Vagina (tissue), 2 donors: ENCODE data around the gene TEAD1. TPM values are rescaled to one million over a fixed set of nuclear protein-coding genes. Genes with fewer than 3 reads are reported as not detected.

Experiments
- DNase-seq, 2 donors: peaks; one replicate each; pipeline ENCODE4 v3.0.0-alpha.2; 2017; ENCODE audit errors: extremely low spot score in 2 of 2
- H3K27ac ChIP-seq: fragments of 200-600 bp; sonication (generic); one replicate; pipeline ENCODE4 v1.5.1; 2019
- H3K27me3 ChIP-seq: fragments of 200-600 bp; sonication (generic); one replicate; pipeline ENCODE4 v1.5.1; 2019
- H3K36me3 ChIP-seq, 2 donors: fragments of 200-600 bp; sonication (generic); one replicate each; pipeline ENCODE4 v1.5.1; 2017 to 2019
- H3K4me1 ChIP-seq: fragments of 200-600 bp; sonication (generic); one replicate; pipeline ENCODE4 v1.5.1; 2019
- H3K4me3 ChIP-seq, 2 donors: fragments of 200-600 bp; sonication (generic); 1 replicate in 1 of 2; 2 replicates in 1 of 2; pipeline ENCODE4 v1.5.1; 2016 to 2019
- H3K9me3 ChIP-seq: fragments of 200-600 bp; sonication (generic); one replicate; pipeline ENCODE4 v1.5.1; 2019
- POLR2A ChIP-seq, 2 donors: fragments of 450-650 bp; IDR thresholded peaks; one replicate each; pipeline ENCODE4 v1.6.1; 2017; ENCODE audit warnings: antibody characterized with exemption in 2 of 2, mild to moderate bottlenecking in 2 of 2, moderate library complexity in 2 of 2
- POLR2AphosphoS5 ChIP-seq, 2 donors: sonication (generic); formaldehyde crosslinking; IDR thresholded peaks; one replicate each; pipeline ENCODE4 v1.9.0; 2017; ENCODE audit warnings: antibody characterized with exemption in 2 of 2, mild to moderate bottlenecking in 2 of 2, low read depth in 1 of 2; ENCODE audit not compliant: insufficient read depth in 1 of 2
- intact Hi-C: fragments of 100-400 bp; cut with DNase I; formaldehyde crosslinking; loops from one replicate; pipeline ENCODE4 v1.15.1; 2023
- total RNA-seq: library from RNA; depleted of rRNA; stranded (reverse); fragments of >200 nt; gene quantifications from one replicate; pipeline ENCODE4 v1.2.3, GENCODE V29; 2016
- TF ChIP-seq, protein P1 (sequence below), 3 experiments: fragments of 450-650 bp in 2 of 3; fragments of 200-600 bp in 1 of 3; sonication (generic) in 1 of 3; IDR thresholded peaks; one replicate each; pipeline ENCODE4 v1.5.1; 2017 to 2019; ENCODE audit warnings: antibody characterized with exemption in 3 of 3, mild to moderate bottlenecking in 2 of 3, moderate library complexity in 2 of 3

The TEAD1 gene
- total RNA-seq, 1 donor from 2014 or later: 50.3 TPM

GRCh38 chr11:12731841-12732336, 57.7 kb downstream of the TEAD1 start:
- H3K4me3 ChIP-seq: no peak overlapping the region
- intact Hi-C loops: no loop called here
- no peaks in the 10 kb centered on the region for H3K9me3 ChIP-seq
- H3K36me3 ChIP-seq: no peaks in the 10 kb centered on the region
- no peak for DNase-seq
- no peaks in the 10 kb centered on the region for H3K27me3 ChIP-seq
- no peak for TF ChIP-seq POLR2AphosphoS5 (IDR thresholded peaks at IDR 0.05; ENCODE audit: insufficient read depth in 1 of 2, low read depth in 1 of 2)
- TF ChIP-seq, protein P1, sequence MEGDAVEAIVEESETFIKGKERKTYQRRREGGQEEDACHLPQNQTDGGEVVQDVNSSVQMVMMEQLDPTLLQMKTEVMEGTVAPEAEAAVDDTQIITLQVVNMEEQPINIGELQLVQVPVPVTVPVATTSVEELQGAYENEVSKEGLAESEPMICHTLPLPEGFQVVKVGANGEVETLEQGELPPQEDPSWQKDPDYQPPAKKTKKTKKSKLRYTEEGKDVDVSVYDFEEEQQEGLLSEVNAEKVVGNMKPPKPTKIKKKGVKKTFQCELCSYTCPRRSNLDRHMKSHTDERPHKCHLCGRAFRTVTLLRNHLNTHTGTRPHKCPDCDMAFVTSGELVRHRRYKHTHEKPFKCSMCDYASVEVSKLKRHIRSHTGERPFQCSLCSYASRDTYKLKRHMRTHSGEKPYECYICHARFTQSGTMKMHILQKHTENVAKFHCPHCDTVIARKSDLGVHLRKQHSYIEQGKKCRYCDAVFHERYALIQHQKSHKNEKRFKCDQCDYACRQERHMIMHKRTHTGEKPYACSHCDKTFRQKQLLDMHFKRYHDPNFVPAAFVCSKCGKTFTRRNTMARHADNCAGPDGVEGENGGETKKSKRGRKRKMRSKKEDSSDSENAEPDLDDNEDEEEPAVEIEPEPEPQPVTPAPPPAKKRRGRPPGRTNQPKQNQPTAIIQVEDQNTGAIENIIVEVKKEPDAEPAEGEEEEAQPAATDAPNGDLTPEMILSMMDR (IDR thresholded peaks at IDR 0.05): no peak
- no peak overlapping the region for H3K27ac ChIP-seq
- H3K4me1 ChIP-seq: peaks cover 19% of the 10 kb centered on the region

DNA sequence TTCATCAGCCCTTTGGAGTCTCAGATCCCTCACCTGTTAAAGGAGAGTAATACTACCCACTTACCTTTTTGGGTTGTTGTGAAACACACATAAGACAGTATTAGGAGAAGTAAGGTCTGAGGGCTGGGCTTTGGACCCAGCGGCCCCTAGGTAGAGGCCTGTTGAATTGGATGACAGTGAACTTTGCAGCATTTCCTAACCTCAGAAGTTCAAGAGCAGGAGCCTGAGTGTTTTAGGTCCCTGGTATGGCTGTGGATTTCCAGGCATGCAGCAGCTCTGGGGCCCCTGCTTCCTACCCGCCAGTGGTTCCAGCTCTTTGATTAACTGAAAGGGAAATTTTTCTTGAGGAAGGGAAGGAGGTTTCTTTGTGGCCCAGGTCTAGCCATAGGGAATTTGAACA, 58.9 kb downstream of the TEAD1 start:
- no peak overlapping the region for H3K27ac ChIP-seq
- no peak for TF ChIP-seq POLR2A (IDR thresholded peaks at IDR 0.05)
- TF ChIP-seq POLR2AphosphoS5 (IDR thresholded peaks at IDR 0.05; ENCODE audit: insufficient read depth in 1 of 2, low read depth in 1 of 2): no peak
- TF ChIP-seq, protein P1 (IDR thresholded peaks at IDR 0.05): no peak
- peaks cover 7% of the 10 kb centered on the region for H3K4me1 ChIP-seq
- intact Hi-C loops: no loop called here
- no peaks in the 10 kb centered on the region for H3K9me3 ChIP-seq
- DNase-seq: no peak
- no peaks in the 10 kb centered on the region for H3K36me3 ChIP-seq
- H3K27me3 ChIP-seq: no peaks in the 10 kb centered on the region
- no peak overlapping the region for H3K4me3 ChIP-seq

- no peak overlapping the region for H3K27ac ChIP-seq
- no peaks in the 10 kb centered on the region for H3K36me3 ChIP-seq
- intact Hi-C loops: no loop called here
- TF ChIP-seq POLR2AphosphoS5 (IDR thresholded peaks at IDR 0.05; ENCODE audit: insufficient read depth in 1 of 2, low read depth in 1 of 2) (no peak), POLR2A (IDR thresholded peaks at IDR 0.05) (no peak)
- TF ChIP-seq, protein P1 (IDR thresholded peaks at IDR 0.05): no peak
- no peak overlapping the region for H3K4me3 ChIP-seq
- H3K4me1 ChIP-seq: peaks cover 4% of the 10 kb centered on the region
- no peak for DNase-seq
- H3K27me3 ChIP-seq: no peaks in the 10 kb centered on the region
- no peaks in the 10 kb centered on the region for H3K9me3 ChIP-seq
Measured at GRCh38 chr11:12734625-12735024, 60.4 kb downstream of the TEAD1 start.

GRCh38 chr11:12735262-12735661, 61.0 kb downstream of the TEAD1 start:
- peaks cover 4% of the 10 kb centered on the region for H3K4me1 ChIP-seq
- H3K27ac ChIP-seq: no peak overlapping the region
- no peaks in the 10 kb centered on the region for H3K9me3 ChIP-seq
- no peak for DNase-seq
- H3K36me3 ChIP-seq: no peaks in the 10 kb centered on the region
- TF ChIP-seq POLR2A (IDR thresholded peaks at IDR 0.05) (no peak), POLR2AphosphoS5 (IDR thresholded peaks at IDR 0.05; ENCODE audit: insufficient read depth in 1 of 2, low read depth in 1 of 2) (no peak)
- TF ChIP-seq, protein P1 (IDR thresholded peaks at IDR 0.05): no peak
- no peak overlapping the region for H3K4me3 ChIP-seq
- intact Hi-C loops: no loop called here
- no peaks in the 10 kb centered on the region for H3K27me3 ChIP-seq

DNA sequence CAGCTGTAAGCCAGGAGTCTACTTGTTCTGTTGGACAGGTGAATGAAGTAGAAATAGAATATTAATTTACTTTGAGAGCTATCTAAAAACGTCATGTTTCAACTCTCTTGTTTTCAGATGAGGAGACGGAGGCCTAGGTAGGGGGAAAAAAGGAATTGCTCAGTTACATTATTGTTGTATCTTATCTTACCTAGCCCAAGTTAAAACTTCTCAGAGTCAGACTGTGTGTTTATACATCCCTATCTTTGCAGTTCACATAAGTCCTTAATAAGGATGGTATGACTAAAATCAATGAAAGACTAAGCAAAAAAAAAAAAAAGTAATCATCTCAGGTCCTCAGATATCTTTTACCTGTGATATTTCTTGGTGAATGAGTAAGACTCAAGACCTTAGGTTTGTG, 62.8 kb downstream of the TEAD1 start:
- H3K4me1 ChIP-seq: no peaks in the 10 kb centered on the region
- H3K4me3 ChIP-seq: no peak overlapping the region
- no peaks in the 10 kb centered on the region for H3K27me3 ChIP-seq
- no peaks in the 10 kb centered on the region for H3K9me3 ChIP-seq
- TF ChIP-seq, protein P1 (IDR thresholded peaks at IDR 0.05): no peak
- no peak for TF ChIP-seq POLR2AphosphoS5 (IDR thresholded peaks at IDR 0.05; ENCODE audit: insufficient read depth in 1 of 2, low read depth in 1 of 2)
- TF ChIP-seq POLR2A (IDR thresholded peaks at IDR 0.05): no peak
- no peaks in the 10 kb centered on the region for H3K36me3 ChIP-seq
- DNase-seq: no peak
- H3K27ac ChIP-seq: no peak overlapping the region
- intact Hi-C loops: no loop called here
